Astrocyte (in vitro differentiated cells and primary cell): ENCODE measurements around the gene SPR.

ENCODE experiments used
- CTCF ChIP-seq: IDR thresholded peaks from 2 replicates; pipeline ENCODE4 v1.5.1; 2011; ENCODE audit warnings: low read depth, mild to moderate bottlenecking, inconsistent platforms, low read length, moderate library complexity; ENCODE audit not compliant: insufficient read depth
- EZH2 ChIP-seq: IDR thresholded peaks from 2 replicates; pipeline ENCODE4 v1.6.1; 2012; ENCODE audit warnings: mild to moderate bottlenecking, low read length, inconsistent platforms; ENCODE audit not compliant: insufficient read depth

- TF ChIP-seq CTCF (no peak), EZH2 (no peak)
Observed at GRCh38 chr2:72851333-72851732, 35.9 kb upstream of the SPR start.
